HK-2 (cell line): ENCODE data around the gene SNCB.

ENCODE experiments used
- DNase-seq: peaks from one replicate; pipeline ENCODE4 v3.0.0-alpha.2; 2018; ENCODE audit not compliant: unreplicated experiment

Gene SNCB

GRCh38 chr5:176644294-176644693, 14.0 kb upstream of the SNCB start:
- no peak for DNase-seq

- DNase-seq: no peak
Measured at GRCh38 chr5:176643491-176644219, 13.3 kb upstream of the SNCB start.

GRCh38 chr5:176642675-176643490, 12.5 kb upstream of the SNCB start:
- no peak for DNase-seq

GRCh38 chr5:176640616-176641015, 10.3 kb upstream of the SNCB start:
- DNase-seq: no peak

GRCh38 chr5:176639981-176640380, 9.6 kb upstream of the SNCB start:
- no peak for DNase-seq

GRCh38 chr5:176639208-176639607, 8.9 kb upstream of the SNCB start:
- no peak for DNase-seq

GRCh38 chr5:176638437-176638836, 8.1 kb upstream of the SNCB start:
- DNase-seq: no peak

- no peak for DNase-seq
Measured at GRCh38 chr5:176637556-176637955, 7.2 kb upstream of the SNCB start.

GRCh38 chr5:176636426-176636825, 6.1 kb upstream of the SNCB start:
- DNase-seq: no peak

GRCh38 chr5:176633598-176633997, 3.3 kb upstream of the SNCB start:
- DNase-seq: no peak

- no peak for DNase-seq
Measured at GRCh38 chr5:176632745-176633144, 2.4 kb upstream of the SNCB start.

- DNase-seq: no peak
Measured at GRCh38 chr5:176631383-176632200, 1.3 kb upstream of the SNCB start.

GRCh38 chr5:176630681-176631222, 418 bp upstream of the SNCB start:
- no peak for DNase-seq

GRCh38 chr5:176629317-176629852, 949 bp downstream of the SNCB start:
- no peak for DNase-seq

- DNase-seq: no peak
Measured at GRCh38 chr5:176628406-176629228, 1.7 kb downstream of the SNCB start.

- DNase-seq: no peak
Measured at GRCh38 chr5:176627582-176627981, 2.8 kb downstream of the SNCB start.

- DNase-seq: no peak
Measured at GRCh38 chr5:176626876-176627236, 3.5 kb downstream of the SNCB start.

GRCh38 chr5:176625966-176626875, 4.1 kb downstream of the SNCB start:
- DNase-seq: no peak

- no peak for DNase-seq
Measured at GRCh38 chr5:176625512-176625911, 4.8 kb downstream of the SNCB start.

GRCh38 chr5:176624938-176625337, 5.4 kb downstream of the SNCB start:
- DNase-seq: no peak
